ENCODE measurements around the gene CNFN. TPM values are rescaled to one million over a fixed set of nuclear protein-coding genes. Genes with fewer than 3 reads are reported as not detected.

Gene CNFN
- total RNA-seq, 4 donors from 2014 or later = 3.4 to 7.3 TPM; not detected in 2

DNA sequence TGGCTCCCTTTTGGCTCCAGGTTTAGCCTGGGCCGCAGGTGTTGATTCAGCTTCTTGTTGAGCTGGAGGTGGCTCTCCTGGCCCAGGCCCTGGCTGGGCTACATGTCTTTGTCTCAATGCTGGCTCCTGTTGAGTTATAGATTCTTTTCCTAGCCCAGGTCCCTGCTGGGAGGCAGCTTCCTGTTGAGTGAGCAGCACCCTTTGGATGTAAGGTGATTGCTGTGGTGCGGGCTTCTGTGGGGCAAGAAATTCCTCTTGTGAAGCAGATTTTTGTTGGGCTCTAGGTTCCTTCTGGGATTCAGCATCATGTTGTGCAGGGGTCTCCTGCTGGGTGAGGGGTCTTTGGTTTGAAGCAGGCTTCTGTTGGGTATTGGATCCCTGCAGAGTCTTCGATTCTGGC lies 36.5 kb upstream of the CNFN start:
- TF ChIP-seq, protein P1, sequence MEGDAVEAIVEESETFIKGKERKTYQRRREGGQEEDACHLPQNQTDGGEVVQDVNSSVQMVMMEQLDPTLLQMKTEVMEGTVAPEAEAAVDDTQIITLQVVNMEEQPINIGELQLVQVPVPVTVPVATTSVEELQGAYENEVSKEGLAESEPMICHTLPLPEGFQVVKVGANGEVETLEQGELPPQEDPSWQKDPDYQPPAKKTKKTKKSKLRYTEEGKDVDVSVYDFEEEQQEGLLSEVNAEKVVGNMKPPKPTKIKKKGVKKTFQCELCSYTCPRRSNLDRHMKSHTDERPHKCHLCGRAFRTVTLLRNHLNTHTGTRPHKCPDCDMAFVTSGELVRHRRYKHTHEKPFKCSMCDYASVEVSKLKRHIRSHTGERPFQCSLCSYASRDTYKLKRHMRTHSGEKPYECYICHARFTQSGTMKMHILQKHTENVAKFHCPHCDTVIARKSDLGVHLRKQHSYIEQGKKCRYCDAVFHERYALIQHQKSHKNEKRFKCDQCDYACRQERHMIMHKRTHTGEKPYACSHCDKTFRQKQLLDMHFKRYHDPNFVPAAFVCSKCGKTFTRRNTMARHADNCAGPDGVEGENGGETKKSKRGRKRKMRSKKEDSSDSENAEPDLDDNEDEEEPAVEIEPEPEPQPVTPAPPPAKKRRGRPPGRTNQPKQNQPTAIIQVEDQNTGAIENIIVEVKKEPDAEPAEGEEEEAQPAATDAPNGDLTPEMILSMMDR (IDR thresholded peaks at IDR 0.05; ENCODE audit: low read depth) = no peak

DNA sequence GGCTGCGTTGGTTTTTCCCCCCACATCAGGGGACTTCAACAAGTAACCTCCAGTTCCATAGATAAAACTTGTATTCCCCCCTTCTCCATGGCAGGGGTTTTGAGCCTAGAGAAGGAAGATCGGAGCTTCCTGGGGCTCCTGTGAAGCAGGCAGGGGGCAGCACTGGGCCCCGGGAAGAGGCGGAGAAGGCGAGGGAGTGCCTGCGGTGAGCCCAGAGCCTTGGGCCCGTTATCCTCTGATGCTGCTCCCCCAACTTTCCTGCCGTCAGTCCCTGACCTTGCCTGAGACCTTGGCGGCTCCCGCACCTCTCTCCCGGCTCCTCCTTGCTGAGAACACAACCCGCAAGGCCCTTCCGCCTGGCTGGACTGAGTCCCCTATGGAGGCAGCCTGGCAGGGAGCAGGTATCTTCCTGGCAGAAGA lies 34.6 kb upstream of the CNFN start:
- TF ChIP-seq, protein P1 (IDR thresholded peaks at IDR 0.05; ENCODE audit: low read depth) = no peak

DNA sequence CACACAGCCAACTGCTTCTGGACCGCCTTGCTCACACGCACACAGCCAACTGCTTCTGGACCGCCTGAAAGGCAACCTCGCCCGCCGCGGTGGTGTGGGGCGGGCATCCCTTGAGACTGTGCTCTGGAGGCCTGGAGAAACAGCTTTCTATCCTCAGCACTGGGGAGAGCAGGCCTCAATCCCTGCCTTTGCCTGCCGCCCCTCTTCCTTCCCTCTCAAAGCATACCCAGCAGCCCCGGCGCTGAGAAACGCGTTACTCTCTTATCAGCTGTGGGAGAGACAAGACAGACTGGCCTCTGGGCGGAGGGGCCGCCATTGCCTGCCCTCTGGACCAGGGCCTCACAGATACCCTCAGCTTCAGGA lies 34.2 kb upstream of the CNFN start:
- TF ChIP-seq, protein P1 (IDR thresholded peaks at IDR 0.05; ENCODE audit: low read depth) = no peak

DNA sequence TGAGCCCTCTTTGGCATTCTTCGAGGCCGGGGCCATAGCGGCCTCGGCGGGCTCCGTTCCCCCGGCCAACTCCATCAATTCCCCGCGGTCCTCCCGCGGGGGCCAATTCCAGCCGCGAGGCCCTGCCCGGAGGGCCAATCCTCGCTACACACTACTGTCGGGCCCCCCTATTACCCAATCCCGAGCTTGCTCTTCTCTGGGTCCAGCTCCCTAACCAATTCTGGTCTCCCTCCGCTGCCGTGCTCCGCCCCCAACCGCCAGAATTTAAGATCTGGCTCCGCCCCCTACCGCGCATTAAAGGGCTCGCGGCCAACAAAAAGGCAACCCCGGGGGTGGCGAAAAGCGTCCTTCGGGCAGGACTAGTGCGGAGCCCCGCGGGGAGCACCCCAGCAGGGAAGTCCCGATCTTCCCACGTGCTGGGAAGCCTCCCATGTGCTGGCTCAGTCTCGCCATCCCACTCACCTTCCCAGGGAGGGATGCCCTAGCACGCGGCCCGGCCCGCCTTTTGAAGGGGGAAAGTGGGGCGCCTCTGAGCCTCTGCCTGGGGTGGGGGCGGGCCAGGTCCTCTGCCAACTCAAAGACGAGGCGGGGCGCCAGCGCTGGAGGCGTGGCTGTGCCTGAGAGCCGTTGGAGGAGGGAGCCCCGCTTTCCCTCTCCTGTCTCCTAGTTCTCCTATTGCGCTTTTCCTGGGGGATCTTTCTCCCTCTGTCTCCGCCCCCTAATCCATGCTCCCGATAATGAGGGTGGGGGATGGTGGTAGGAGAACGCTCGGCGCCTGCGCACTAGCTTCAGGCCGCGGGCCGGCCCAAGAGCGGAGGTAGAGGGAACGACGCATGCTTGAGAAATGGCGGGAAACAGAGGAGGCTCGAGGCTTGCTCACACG lies 33.6 kb upstream of the CNFN start:
- TF ChIP-seq, protein P1 (IDR thresholded peaks at IDR 0.05; ENCODE audit: low read depth) = no peak

DNA sequence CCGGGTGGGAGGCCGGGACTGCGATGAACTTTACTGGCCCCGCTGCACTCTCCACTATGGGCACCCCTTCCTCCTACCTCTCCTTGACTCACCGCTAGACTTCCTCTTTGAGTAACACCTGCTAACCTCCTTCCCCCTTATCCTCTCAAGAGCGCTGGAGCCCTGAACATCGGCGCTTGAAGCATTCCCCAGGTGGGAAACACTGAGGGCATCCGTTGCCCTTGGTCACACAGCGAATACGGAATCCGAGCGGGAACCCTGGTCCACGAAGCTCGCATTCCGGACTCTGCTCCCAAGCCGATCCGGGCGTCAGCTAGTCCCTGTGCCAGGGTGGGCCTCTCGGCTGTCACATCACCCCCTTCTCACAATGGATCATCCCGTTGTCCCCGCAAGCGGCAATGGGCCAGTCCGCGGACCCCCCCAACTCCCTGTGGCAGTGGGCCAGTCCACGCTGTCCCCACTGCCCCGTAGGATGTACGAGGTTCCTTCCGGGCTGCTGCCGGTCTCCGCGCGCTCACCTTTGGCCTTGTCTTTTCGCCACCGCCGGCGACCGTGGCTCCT lies 32.9 kb upstream of the CNFN start:
- TF ChIP-seq, protein P1 (IDR thresholded peaks at IDR 0.05; ENCODE audit: low read depth) = no peak

DNA sequence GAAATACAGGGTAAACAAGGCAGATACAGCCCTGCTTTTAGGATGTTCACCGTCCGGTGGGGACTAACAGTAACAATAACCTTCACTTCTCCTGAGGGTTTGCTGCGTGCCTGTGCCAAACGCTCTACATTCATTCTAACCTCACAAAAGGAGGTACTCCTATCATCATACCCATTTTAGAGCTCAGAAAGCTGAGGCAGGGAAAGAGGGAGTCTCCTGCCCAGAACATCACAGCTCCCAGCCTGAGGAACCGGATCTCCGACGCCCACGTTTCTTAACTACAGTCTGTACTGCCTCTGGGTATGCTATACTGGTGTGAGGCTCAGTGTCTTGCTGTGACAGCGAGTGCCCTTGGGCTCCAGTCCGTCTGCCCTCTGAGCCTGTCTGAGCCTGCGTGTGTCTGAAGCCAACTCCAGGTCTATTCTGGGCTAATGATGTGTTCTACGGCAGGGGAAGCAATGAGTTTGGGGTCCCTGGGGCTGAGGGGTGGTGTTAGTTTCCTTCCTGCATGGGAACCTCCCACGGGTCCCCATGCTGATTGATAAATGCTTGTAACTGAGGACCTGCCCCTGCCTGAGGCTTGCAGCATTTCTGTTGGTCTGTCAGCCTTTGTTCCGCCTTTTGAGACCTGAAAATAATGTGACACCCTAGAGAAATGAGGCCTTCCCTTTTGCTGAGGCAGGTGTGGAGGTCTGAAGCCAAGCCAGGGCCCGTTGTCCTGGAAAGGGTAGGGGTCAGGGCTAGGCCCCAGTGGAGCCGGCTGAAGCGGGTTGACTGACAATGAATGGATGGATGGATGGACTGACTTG lies 32.2 kb upstream of the CNFN start:
- TF ChIP-seq, protein P1 (IDR thresholded peaks at IDR 0.05; ENCODE audit: low read depth) = no peak

DNA sequence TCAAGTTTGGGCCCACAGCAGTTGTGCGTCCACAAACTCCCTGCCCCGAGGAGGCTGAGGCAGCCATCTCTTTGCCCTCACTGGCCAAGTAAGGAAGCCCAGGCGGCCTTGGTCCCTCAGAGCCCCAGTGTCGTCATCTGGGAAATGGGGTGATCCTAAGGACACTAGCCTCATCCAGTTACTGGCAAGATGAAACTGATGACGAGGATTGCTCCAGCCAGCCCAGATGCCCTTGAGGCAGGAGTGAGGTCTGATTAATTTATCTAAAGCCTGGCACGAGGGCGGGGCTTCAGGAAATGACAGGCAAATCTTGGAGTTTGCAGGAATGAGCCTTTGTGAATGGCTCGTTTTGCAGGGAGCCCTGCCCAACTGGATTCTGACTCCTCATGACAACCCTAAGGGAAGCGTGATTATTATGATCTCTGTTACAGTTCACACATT lies 31.5 kb upstream of the CNFN start:
- TF ChIP-seq, protein P1 (IDR thresholded peaks at IDR 0.05; ENCODE audit: low read depth) = no peak
